Transverse colon (tissue), 4 donors: ENCODE measurements around the gene CMPK1. TPM values are rescaled to one million over a fixed set of nuclear protein-coding genes. Genes with fewer than 3 reads are reported as not detected.

ENCODE experiments used
- DNase-seq: peaks from one replicate; pipeline ENCODE4 v3.0.0-alpha.2; 2019
- H3K27ac ChIP-seq, 4 donors: fragments of 200-600 bp; sonication (generic); 2 replicates each; pipeline ENCODE4 v1.5.1; 2016 to 2018; ENCODE audit warnings: inconsistent platforms in 4 of 4
- H3K27me3 ChIP-seq: fragments of 200-600 bp; sonication (generic); 2 replicates; pipeline ENCODE4 v1.5.1; 2017; ENCODE audit warnings: inconsistent platforms
- H3K36me3 ChIP-seq, 4 donors: fragments of 200-600 bp; sonication (generic); 2 replicates each; pipeline ENCODE4 v1.5.1; 2017 to 2019; ENCODE audit warnings: inconsistent platforms in 4 of 4
- H3K4me1 ChIP-seq, 4 donors: fragments of 200-600 bp; sonication (generic); 2 replicates each; pipeline ENCODE4 v1.5.1; 2017 to 2020; ENCODE audit warnings: inconsistent platforms in 4 of 4
- H3K4me3 ChIP-seq, 4 donors: fragments of 200-600 bp; sonication (generic); 1 replicate in 1 of 4; 2 replicates in 3 of 4; pipeline versions ENCODE4 v1.5.1 to v1.6.1; 2017 to 2019; ENCODE audit warnings: inconsistent platforms in 4 of 4
- H3K9me3 ChIP-seq, 2 donors: fragments of 200-600 bp; sonication (generic); 2 replicates each; pipeline ENCODE4 v1.5.1; 2017 to 2019; ENCODE audit warnings: inconsistent platforms in 2 of 2
- CTCF ChIP-seq, 5 experiments: fragments of 200-600 bp in 3 of 5; fragments of 450-650 bp in 2 of 5; sonication (generic) in 3 of 5; IDR thresholded peaks; 1 replicate in 2 of 5; 2 replicates in 3 of 5; pipeline ENCODE4 v1.5.1; 2016 to 2017; ENCODE audit warnings: antibody characterized with exemption in 5 of 5, inconsistent platforms in 3 of 5, mild to moderate bottlenecking in 2 of 5, moderate library complexity in 1 of 5
- EP300 ChIP-seq: sonication (generic); formaldehyde crosslinking; IDR thresholded peaks from one replicate; pipeline ENCODE4 v1.6.1; 2017; ENCODE audit warnings: antibody characterized with exemption, low read depth
- POLR2A ChIP-seq: fragments of 450-650 bp; IDR thresholded peaks from one replicate; pipeline ENCODE4 v1.6.1; 2016; ENCODE audit warnings: antibody characterized with exemption, mild to moderate bottlenecking, moderate library complexity
- POLR2AphosphoS5 ChIP-seq, 3 donors: sonication (generic); formaldehyde crosslinking; IDR thresholded peaks; one replicate each; pipeline ENCODE4 v1.6.1; 2016; ENCODE audit warnings: antibody characterized with exemption in 3 of 3
- WGBS, 2 donors: methylation state at CpG; one replicate each; pipeline ENCODE4 v1.1.5; 2018; ENCODE audit warnings: low coverage in 1 of 2; 5-methylcytosine and 5-hydroxymethylcytosine counted together
- in situ Hi-C, 4 donors: fragments of 200-750 bp; cut with MboI; loops; one replicate each; pipeline versions ENCODE4 v1.15.0 to v1.15.1; 2017; ENCODE audit warnings: low sequenced_read_pairs in 3 of 4, low pct_ligation_motif_present in 1 of 4, low pct_unique_long_range_greater_than_20kb in 1 of 4
- intact Hi-C: fragments of 100-400 bp; cut with DNase I; formaldehyde crosslinking; loops from one replicate; pipeline ENCODE4 v1.15.1; 2023; ENCODE audit warnings: low total_unique reads
- total RNA-seq, 4 donors: library from RNA; depleted of rRNA; stranded (reverse); fragments of >200 nt; gene quantifications; one replicate each; pipeline ENCODE4 v1.1.0, GENCODE V29; 2016

Gene CMPK1
- total RNA-seq, 4 donors from 2014 or later: 71.6 to 162 (median 109) TPM

GRCh38 chr1:47382399-47382983 lies 48.9 kb downstream of the CMPK1 start:
- H3K27me3 ChIP-seq: no peaks in the 10 kb centered on the region
- TF ChIP-seq POLR2A (no peak), CTCF (IDR thresholded peaks at IDR 0.05) (no peak), POLR2AphosphoS5 (IDR thresholded peaks at IDR 0.05) (no peak), EP300 (no peak)
- H3K9me3 ChIP-seq: no peaks in the 10 kb centered on the region
- no peak overlapping the region for H3K4me3 ChIP-seq
- peaks cover 0 to 24% (median 10%) of the 10 kb centered on the region in 4 donors for H3K36me3 ChIP-seq
- intact Hi-C loops (no loop called here), in situ Hi-C loops (no loop called here)
- H3K4me1 ChIP-seq: no peaks in the 10 kb centered on the region
- no peak for DNase-seq
- H3K27ac ChIP-seq: no peak overlapping the region
- 77 to 82% methylated on average over 3 of the region's 3 CpGs for WGBS, 2 donors

GRCh38 chr1:47384083-47384482 lies 50.5 kb downstream of the CMPK1 start:
- peaks cover 0 to 13% (median 6%) of the 10 kb centered on the region in 4 donors for H3K36me3 ChIP-seq
- H3K27ac ChIP-seq: no peak overlapping the region
- in situ Hi-C loops: no loop called here
- intact Hi-C loops: no loop called here
- WGBS, 2 donors: 94 to 97% methylated on average over 3 of the region's 3 CpGs
- no peaks in the 10 kb centered on the region for H3K9me3 ChIP-seq
- no peak overlapping the region for H3K4me3 ChIP-seq
- no peak for TF ChIP-seq EP300
- TF ChIP-seq POLR2A: no peak
- TF ChIP-seq CTCF (IDR thresholded peaks at IDR 0.05): no peak
- peaks cover 0 to 11% (median 3%) of the 10 kb centered on the region in 4 donors for H3K4me1 ChIP-seq
- H3K27me3 ChIP-seq: no peaks in the 10 kb centered on the region
- no peak for DNase-seq

- H3K4me3 ChIP-seq: no peak overlapping the region
- 86 to 100% methylated on average over 2 to 6 of the region's 6 CpGs for WGBS, 2 donors
- no peak overlapping the region for H3K27ac ChIP-seq
- H3K4me1 ChIP-seq: peaks cover 0 to 11% (median 3%) of the 10 kb centered on the region in 4 donors
- intact Hi-C loops: no loop called here
- TF ChIP-seq POLR2A (no peak), POLR2AphosphoS5 (IDR thresholded peaks at IDR 0.05) (no peak), EP300 (no peak), CTCF (IDR thresholded peaks at IDR 0.05) (no peak)
- peaks cover 0 to 6% (median 2%) of the 10 kb centered on the region in 4 donors for H3K36me3 ChIP-seq
- DNase-seq: no peak
- H3K27me3 ChIP-seq: no peaks in the 10 kb centered on the region
- no peaks in the 10 kb centered on the region for H3K9me3 ChIP-seq
- in situ Hi-C loops: no loop called here
Measured at GRCh38 chr1:47385020-47385419, 51.4 kb downstream of the CMPK1 start.

GRCh38 chr1:47386268-47386667 lies 52.7 kb downstream of the CMPK1 start:
- no peak overlapping the region for H3K27ac ChIP-seq
- no peaks in the 10 kb centered on the region for H3K27me3 ChIP-seq
- in situ Hi-C loops (no loop called here), intact Hi-C loops (no loop called here)
- H3K9me3 ChIP-seq: no peaks in the 10 kb centered on the region
- H3K36me3 ChIP-seq: no peaks in the 10 kb centered on the region
- DNase-seq: no peak
- H3K4me1 ChIP-seq: peaks cover 0 to 16% (median 7%) of the 10 kb centered on the region in 4 donors
- WGBS, 2 donors: 96 to 99% methylated on average over 5 of the region's 5 CpGs
- no peak overlapping the region for H3K4me3 ChIP-seq
- TF ChIP-seq EP300 (no peak), POLR2A (no peak), CTCF (IDR thresholded peaks at IDR 0.05) (no peak), POLR2AphosphoS5 (IDR thresholded peaks at IDR 0.05) (no peak)
